GM12878 (cell line): ENCODE results near the gene ATAD3A.
"Not testable (repeated sequence)": the region's sequence is repeated elsewhere in the genome, so short reads cannot be mapped to it uniquely, and the experiment has no call there.

Experiments used
- ASH2L ChIP-seq: fragments of 300-600, 200-600 bp; sonication (generic); IDR thresholded peaks from 2 replicates; pipeline ENCODE4 v1.6.1; 2017; ENCODE audit warnings: low read depth, mild to moderate bottlenecking, borderline replicate concordance
- CBX3 ChIP-seq: fragments of 200-600 bp; sonication (generic); IDR thresholded peaks from 2 replicates; pipeline ENCODE4 v1.6.1; 2016; ENCODE audit warnings: low read depth, borderline replicate concordance
- CEBPB ChIP-seq, 2 experiments: fragments of 150-350 bp in 1 of 2; IDR thresholded peaks; 2 replicates each; pipeline ENCODE4 v1.6.1; 2012 to 2014; ENCODE audit warnings: low read depth in 2 of 2, low read length in 2 of 2, borderline replicate concordance in 1 of 2, inconsistent platforms in 1 of 2
- CREM ChIP-seq: IDR thresholded peaks from 2 replicates; pipeline ENCODE4 v1.6.1; 2014; ENCODE audit warnings: antibody characterized with exemption, low read depth
- EP300 ChIP-seq, 2 experiments: fragments of 150-350 bp in 1 of 2; IDR thresholded peaks; 2 replicates each; pipeline ENCODE4 v1.6.1; 2011 to 2012; ENCODE audit warnings: low read depth in 2 of 2, low read length in 2 of 2, borderline replicate concordance in 1 of 2, improper control_type of control experiment in 1 of 2, inconsistent platforms in 1 of 2; ENCODE audit not compliant: control insufficient read depth in 1 of 2
- HDAC2 ChIP-seq: fragments of 200-600 bp; sonication (generic); IDR thresholded peaks from 2 replicates; pipeline ENCODE4 v1.6.1; 2017
- JUND ChIP-seq: IDR thresholded peaks from 2 replicates; pipeline ENCODE4 v1.6.1; 2012; ENCODE audit warnings: low read depth, mild to moderate bottlenecking, low read length, improper control_type of control experiment, moderate library complexity
- MXI1 ChIP-seq: fragments of 150-350 bp; IDR thresholded peaks from 2 replicates; pipeline ENCODE4 v1.6.1; 2011; ENCODE audit warnings: low read depth, mild to moderate bottlenecking, inconsistent platforms, low read length, improper control_type of control experiment
- POLR2A ChIP-seq: IDR thresholded peaks from 2 replicates; pipeline ENCODE4 v1.6.1; 2011; ENCODE audit warnings: low read depth, mild to moderate bottlenecking, low read length
- POLR2AphosphoS2 ChIP-seq: IDR thresholded peaks from 2 replicates; pipeline ENCODE4 v1.6.1; 2011; ENCODE audit warnings: low read depth, mild to moderate bottlenecking, low read length, improper control_type of control experiment, moderate library complexity
- POLR2AphosphoS5 ChIP-seq: IDR thresholded peaks from 2 replicates; pipeline ENCODE4 v1.6.1; 2011; ENCODE audit warnings: mild to moderate bottlenecking, low read length, inconsistent platforms
- RCOR1 ChIP-seq: conservative IDR thresholded peaks from 2 replicates; pipeline ENCODE4 v1.6.1; 2012; ENCODE audit warnings: low read depth, low read length, improper control_type of control experiment
- TF ChIP-seq, protein P1 (sequence below), 3 experiments: IDR thresholded peaks in 2 of 3; conservative IDR thresholded peaks in 1 of 3; 2 replicates each; pipeline ENCODE4 v1.5.1; 2011; ENCODE audit warnings: low read depth in 3 of 3, low read length in 3 of 3, mild to moderate bottlenecking in 3 of 3, control low read depth in 2 of 3, moderate library complexity in 2 of 3, inconsistent platforms in 1 of 3, mixed read lengths in 1 of 3; ENCODE audit not compliant: control insufficient read depth in 2 of 3, insufficient read depth in 1 of 3; ENCODE audit errors: extremely low read depth in 1 of 3
- TF ChIP-seq, protein P2 (sequence below): IDR thresholded peaks from 2 replicates; pipeline ENCODE4 v1.6.1; 2012; ENCODE audit warnings: mild to moderate bottlenecking, low read depth, low read length

DNA sequence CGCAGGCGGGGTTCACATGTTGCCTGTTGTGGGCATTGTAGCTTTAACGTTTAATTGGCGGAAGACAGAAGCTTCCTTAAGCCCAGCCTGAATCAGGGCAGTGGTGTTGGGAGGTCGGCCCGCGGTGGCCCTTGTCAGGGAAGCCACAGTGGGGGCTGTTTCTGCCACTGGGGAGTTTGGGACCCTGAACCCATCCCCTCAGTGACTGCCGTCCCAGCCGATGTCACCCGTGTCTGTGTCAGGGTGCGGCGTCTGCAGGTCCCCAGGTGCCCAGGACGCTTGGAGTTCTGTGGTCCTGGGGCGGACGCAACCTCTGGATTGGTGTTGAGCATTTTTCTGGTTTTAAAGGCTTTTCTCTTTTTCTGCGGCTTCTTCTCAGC, 31.5 kb upstream of the ATAD3A start:
- not testable (repeated sequence) for TF ChIP-seq CEBPB (IDR thresholded peaks at IDR 0.05; ENCODE audit: borderline replicate concordance in 1 of 2, low read depth in 2 of 2, low read length in 2 of 2); POLR2AphosphoS5; POLR2AphosphoS2; MXI1; RCOR1; EP300 (IDR thresholded peaks at IDR 0.05; ENCODE audit: borderline replicate concordance in 1 of 2, control insufficient read depth in 1 of 2, low read depth in 2 of 2, low read length in 2 of 2); POLR2A; HDAC2; CREM; JUND; CBX3; ASH2L
- TF ChIP-seq, protein P1, sequence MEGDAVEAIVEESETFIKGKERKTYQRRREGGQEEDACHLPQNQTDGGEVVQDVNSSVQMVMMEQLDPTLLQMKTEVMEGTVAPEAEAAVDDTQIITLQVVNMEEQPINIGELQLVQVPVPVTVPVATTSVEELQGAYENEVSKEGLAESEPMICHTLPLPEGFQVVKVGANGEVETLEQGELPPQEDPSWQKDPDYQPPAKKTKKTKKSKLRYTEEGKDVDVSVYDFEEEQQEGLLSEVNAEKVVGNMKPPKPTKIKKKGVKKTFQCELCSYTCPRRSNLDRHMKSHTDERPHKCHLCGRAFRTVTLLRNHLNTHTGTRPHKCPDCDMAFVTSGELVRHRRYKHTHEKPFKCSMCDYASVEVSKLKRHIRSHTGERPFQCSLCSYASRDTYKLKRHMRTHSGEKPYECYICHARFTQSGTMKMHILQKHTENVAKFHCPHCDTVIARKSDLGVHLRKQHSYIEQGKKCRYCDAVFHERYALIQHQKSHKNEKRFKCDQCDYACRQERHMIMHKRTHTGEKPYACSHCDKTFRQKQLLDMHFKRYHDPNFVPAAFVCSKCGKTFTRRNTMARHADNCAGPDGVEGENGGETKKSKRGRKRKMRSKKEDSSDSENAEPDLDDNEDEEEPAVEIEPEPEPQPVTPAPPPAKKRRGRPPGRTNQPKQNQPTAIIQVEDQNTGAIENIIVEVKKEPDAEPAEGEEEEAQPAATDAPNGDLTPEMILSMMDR (IDR thresholded peaks at IDR 0.05 in 2 of 3, conservative IDR thresholded peaks at IDR 0.05 in 1 of 3; ENCODE audit: control insufficient read depth in 2 of 3, extremely low read depth in 1 of 3, insufficient read depth in 1 of 3, low read depth in 3 of 3, low read length in 3 of 3) = not testable (repeated sequence)
- TF ChIP-seq, protein P2, sequence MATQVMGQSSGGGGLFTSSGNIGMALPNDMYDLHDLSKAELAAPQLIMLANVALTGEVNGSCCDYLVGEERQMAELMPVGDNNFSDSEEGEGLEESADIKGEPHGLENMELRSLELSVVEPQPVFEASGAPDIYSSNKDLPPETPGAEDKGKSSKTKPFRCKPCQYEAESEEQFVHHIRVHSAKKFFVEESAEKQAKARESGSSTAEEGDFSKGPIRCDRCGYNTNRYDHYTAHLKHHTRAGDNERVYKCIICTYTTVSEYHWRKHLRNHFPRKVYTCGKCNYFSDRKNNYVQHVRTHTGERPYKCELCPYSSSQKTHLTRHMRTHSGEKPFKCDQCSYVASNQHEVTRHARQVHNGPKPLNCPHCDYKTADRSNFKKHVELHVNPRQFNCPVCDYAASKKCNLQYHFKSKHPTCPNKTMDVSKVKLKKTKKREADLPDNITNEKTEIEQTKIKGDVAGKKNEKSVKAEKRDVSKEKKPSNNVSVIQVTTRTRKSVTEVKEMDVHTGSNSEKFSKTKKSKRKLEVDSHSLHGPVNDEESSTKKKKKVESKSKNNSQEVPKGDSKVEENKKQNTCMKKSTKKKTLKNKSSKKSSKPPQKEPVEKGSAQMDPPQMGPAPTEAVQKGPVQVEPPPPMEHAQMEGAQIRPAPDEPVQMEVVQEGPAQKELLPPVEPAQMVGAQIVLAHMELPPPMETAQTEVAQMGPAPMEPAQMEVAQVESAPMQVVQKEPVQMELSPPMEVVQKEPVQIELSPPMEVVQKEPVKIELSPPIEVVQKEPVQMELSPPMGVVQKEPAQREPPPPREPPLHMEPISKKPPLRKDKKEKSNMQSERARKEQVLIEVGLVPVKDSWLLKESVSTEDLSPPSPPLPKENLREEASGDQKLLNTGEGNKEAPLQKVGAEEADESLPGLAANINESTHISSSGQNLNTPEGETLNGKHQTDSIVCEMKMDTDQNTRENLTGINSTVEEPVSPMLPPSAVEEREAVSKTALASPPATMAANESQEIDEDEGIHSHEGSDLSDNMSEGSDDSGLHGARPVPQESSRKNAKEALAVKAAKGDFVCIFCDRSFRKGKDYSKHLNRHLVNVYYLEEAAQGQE = not testable (repeated sequence)
